Mesenchymal stem cell (in vitro differentiated cells and primary cell): ENCODE results near the gene GRB2.

Source experiments
- DNase-seq: peaks from one replicate; pipeline ENCODE4 v3.0.0-alpha.2; 2013
- H2AFZ ChIP-seq: one replicate; pipeline ENCODE4 v1.6.1; 2013; ENCODE audit warnings: low read depth, mild to moderate bottlenecking, control low read depth, inconsistent platforms, low read length, moderate library complexity
- H2AK5ac ChIP-seq: 2 replicates; pipeline ENCODE4 v1.6.1; 2013; ENCODE audit warnings: low read length, moderate library complexity, mild to moderate bottlenecking, inconsistent platforms; ENCODE audit not compliant: severe bottlenecking
- H2BK120ac ChIP-seq: one replicate; pipeline ENCODE4 v1.6.1; 2013; ENCODE audit warnings: low read depth, mild to moderate bottlenecking, inconsistent platforms, low read length, moderate library complexity
- H2BK12ac ChIP-seq, 2 experiments: one replicate each; pipeline ENCODE4 v1.6.1; 2013; ENCODE audit warnings: inconsistent platforms in 2 of 2, low read length in 2 of 2, mild to moderate bottlenecking in 2 of 2, moderate library complexity in 2 of 2, control low read depth in 1 of 2
- H2BK15ac ChIP-seq: one replicate; pipeline ENCODE4 v1.6.1; 2013; ENCODE audit warnings: mild to moderate bottlenecking, low read depth, inconsistent platforms; ENCODE audit not compliant: poor library complexity, severe bottlenecking
- H2BK5ac ChIP-seq: 2 replicates; pipeline ENCODE4 v1.6.1; 2013; ENCODE audit warnings: low read depth, mild to moderate bottlenecking, low read length, control low read depth, inconsistent platforms; ENCODE audit not compliant: poor library complexity, severe bottlenecking
- H3K14ac ChIP-seq, 2 experiments: one replicate each; pipeline ENCODE4 v1.6.1; 2013; ENCODE audit warnings: inconsistent platforms in 2 of 2, low read length in 2 of 2, control low read depth in 1 of 2, mild to moderate bottlenecking in 1 of 2, moderate library complexity in 1 of 2
- H3K18ac ChIP-seq, 2 experiments: one replicate each; pipeline ENCODE4 v1.6.1; 2013; ENCODE audit warnings: inconsistent platforms in 2 of 2, low read length in 2 of 2, control low read depth in 1 of 2, low read depth in 1 of 2, mild to moderate bottlenecking in 1 of 2
- H3K23ac ChIP-seq, 2 experiments: one replicate each; pipeline ENCODE4 v1.6.1; 2013; ENCODE audit warnings: inconsistent platforms in 2 of 2, low read length in 2 of 2, mild to moderate bottlenecking in 2 of 2, moderate library complexity in 2 of 2, control low read depth in 1 of 2
- H3K27ac ChIP-seq: 2 replicates; pipeline ENCODE4 v1.5.1; 2013; ENCODE audit warnings: mild to moderate bottlenecking, moderate library complexity, low read length, control low read depth, inconsistent platforms; ENCODE audit not compliant: poor library complexity, severe bottlenecking
- H3K27me3 ChIP-seq, 2 experiments: 2 replicates each; pipeline versions ENCODE4 v1.6.1 to v1.7.0; 2013; ENCODE audit warnings: low read length in 2 of 2, mild to moderate bottlenecking in 2 of 2, moderate library complexity in 2 of 2, control low read depth in 1 of 2, inconsistent platforms in 1 of 2; ENCODE audit not compliant: control insufficient read depth in 1 of 2, insufficient read depth in 1 of 2
- H3K36me3 ChIP-seq, 2 experiments: 2 replicates each; pipeline versions ENCODE4 v1.6.1 to v1.7.0; 2013; ENCODE audit warnings: low read length in 2 of 2, control low read depth in 1 of 2, inconsistent platforms in 1 of 2, low read depth in 1 of 2, mild to moderate bottlenecking in 1 of 2; ENCODE audit not compliant: insufficient read depth in 2 of 2, control insufficient read depth in 1 of 2
- H3K4ac ChIP-seq, 2 experiments: one replicate each; pipeline ENCODE4 v1.6.1; 2013; ENCODE audit warnings: inconsistent platforms in 2 of 2, low read length in 2 of 2, mild to moderate bottlenecking in 2 of 2, moderate library complexity in 2 of 2, control low read depth in 1 of 2, low read depth in 1 of 2
- H3K4me1 ChIP-seq: 2 replicates; pipeline ENCODE4 v1.6.1; 2013; ENCODE audit warnings: low read depth, low read length, control low read depth; ENCODE audit not compliant: control insufficient read depth, insufficient read depth
- H3K4me2 ChIP-seq: 2 replicates; pipeline ENCODE4 v1.6.1; 2013; ENCODE audit warnings: low read length, mild to moderate bottlenecking, inconsistent platforms; ENCODE audit not compliant: poor library complexity, severe bottlenecking
- H3K4me3 ChIP-seq, 2 experiments: 2 replicates each; pipeline versions ENCODE4 v1.5.1 to v1.7.0; 2013; ENCODE audit warnings: low read length in 2 of 2, mild to moderate bottlenecking in 2 of 2, control low read depth in 1 of 2, low read depth in 1 of 2; ENCODE audit not compliant: insufficient read depth in 1 of 2
- H3K79me1 ChIP-seq: replicated peaks from 2 replicates; pipeline ENCODE4 v1.6.1; 2013; ENCODE audit warnings: mild to moderate bottlenecking, control low read depth, low read length, inconsistent platforms; ENCODE audit not compliant: poor library complexity, severe bottlenecking
- H3K9ac ChIP-seq: 2 replicates; pipeline ENCODE4 v1.7.0; 2013; ENCODE audit warnings: mild to moderate bottlenecking, low read length, moderate library complexity
- H3K9me3 ChIP-seq: 2 replicates; pipeline ENCODE4 v1.7.0; 2013; ENCODE audit warnings: mild to moderate bottlenecking, low read length; ENCODE audit not compliant: control insufficient read depth
- H4K8ac ChIP-seq: one replicate; pipeline ENCODE4 v1.6.1; 2013; ENCODE audit warnings: inconsistent platforms, mild to moderate bottlenecking, low read length, moderate library complexity
- H4K91ac ChIP-seq: one replicate; pipeline ENCODE4 v1.6.1; 2013; ENCODE audit warnings: mild to moderate bottlenecking, low read length, inconsistent platforms
- WGBS: methylation state at CpG from one replicate; pipeline ENCODE4 v1.1.7; 2013; ENCODE audit warnings: mixed read lengths; 5-methylcytosine and 5-hydroxymethylcytosine counted together

Gene GRB2

DNA sequence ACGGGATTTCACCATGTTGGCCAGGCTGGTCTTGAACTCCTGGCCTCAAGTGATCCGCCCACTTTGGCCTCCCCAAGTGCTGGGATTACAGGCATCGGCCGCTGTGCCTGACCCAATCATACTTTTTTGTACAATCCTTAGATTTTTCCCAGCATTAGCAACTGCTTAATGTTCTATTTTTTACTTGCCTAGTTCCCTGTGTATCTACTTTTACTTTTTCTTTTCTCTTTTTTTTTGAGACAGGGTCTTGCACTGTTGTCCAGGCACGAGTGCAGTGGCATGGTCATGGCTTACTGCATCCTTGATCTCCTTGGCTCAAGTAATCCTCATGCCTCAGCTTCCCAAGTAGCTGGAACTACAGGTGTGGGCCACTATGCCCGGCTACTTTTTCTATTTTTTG, 9.5 kb downstream of the GRB2 start:
- Histone ChIP-seq H3K14ac (no peak overlapping the region), H2BK15ac (no peak overlapping the region), H4K91ac (no peak overlapping the region), H2AK5ac (no peak overlapping the region), H3K18ac (no peak overlapping the region), H3K9me3 (no peaks in the 10 kb centered on the region), H3K4ac (no peak overlapping the region), H3K9ac (no peak overlapping the region), H2BK120ac (no peak overlapping the region), H3K4me1 (peaks cover 4% of the 10 kb centered on the region), H3K79me1 (no peaks in the 10 kb centered on the region), H4K8ac (no peak overlapping the region), H2BK12ac (no peak overlapping the region), H3K4me2 (no peak overlapping the region), H3K23ac (no peak overlapping the region), H2AFZ (no peak overlapping the region), H3K27me3 (no peaks in the 10 kb centered on the region), H3K4me3 (no peak overlapping the region), H3K36me3 (no peaks in the 10 kb centered on the region), H2BK5ac (no peak overlapping the region), H3K27ac (no peak overlapping the region)
- WGBS, result 94% methylated on average over 6 of the region's 6 CpGs
- DNase-seq, result no peak

GRCh38 chr17:75394332-75394918, 11.1 kb downstream of the GRB2 start:
- Histone ChIP-seq H4K91ac (no peak overlapping the region), H2BK5ac (no peak overlapping the region), H3K79me1 (no peaks in the 10 kb centered on the region), H4K8ac (no peak overlapping the region), H3K4me3 (peak overlapping the region; percentile 59 to 89), H3K4me2 (peak overlapping the region; percentile 81), H3K4me1 (peaks cover 2% of the 10 kb centered on the region), H3K27me3 (no peaks in the 10 kb centered on the region), H2BK12ac (no peak overlapping the region), H2AK5ac (no peak overlapping the region), H3K23ac (no peak overlapping the region), H2BK15ac (no peak overlapping the region), H3K36me3 (peaks cover 0 to 3% of the 10 kb centered on the region in 2 experiments), H2AFZ (no peak overlapping the region), H3K27ac (peak overlapping the region; percentile 86), H2BK120ac (no peak overlapping the region), H3K9me3 (no peaks in the 10 kb centered on the region), H3K14ac (peak overlapping the region in 1 of 2 experiments; percentile 19), H3K18ac (peak overlapping the region; percentile 63 to 76), H3K4ac (peak overlapping the region; percentile 37 to 57), H3K9ac (peak overlapping the region; percentile 84)
- DNase-seq, result peak; percentile 24
- WGBS, result 6% methylated on average over 9 of the region's 9 CpGs

DNA sequence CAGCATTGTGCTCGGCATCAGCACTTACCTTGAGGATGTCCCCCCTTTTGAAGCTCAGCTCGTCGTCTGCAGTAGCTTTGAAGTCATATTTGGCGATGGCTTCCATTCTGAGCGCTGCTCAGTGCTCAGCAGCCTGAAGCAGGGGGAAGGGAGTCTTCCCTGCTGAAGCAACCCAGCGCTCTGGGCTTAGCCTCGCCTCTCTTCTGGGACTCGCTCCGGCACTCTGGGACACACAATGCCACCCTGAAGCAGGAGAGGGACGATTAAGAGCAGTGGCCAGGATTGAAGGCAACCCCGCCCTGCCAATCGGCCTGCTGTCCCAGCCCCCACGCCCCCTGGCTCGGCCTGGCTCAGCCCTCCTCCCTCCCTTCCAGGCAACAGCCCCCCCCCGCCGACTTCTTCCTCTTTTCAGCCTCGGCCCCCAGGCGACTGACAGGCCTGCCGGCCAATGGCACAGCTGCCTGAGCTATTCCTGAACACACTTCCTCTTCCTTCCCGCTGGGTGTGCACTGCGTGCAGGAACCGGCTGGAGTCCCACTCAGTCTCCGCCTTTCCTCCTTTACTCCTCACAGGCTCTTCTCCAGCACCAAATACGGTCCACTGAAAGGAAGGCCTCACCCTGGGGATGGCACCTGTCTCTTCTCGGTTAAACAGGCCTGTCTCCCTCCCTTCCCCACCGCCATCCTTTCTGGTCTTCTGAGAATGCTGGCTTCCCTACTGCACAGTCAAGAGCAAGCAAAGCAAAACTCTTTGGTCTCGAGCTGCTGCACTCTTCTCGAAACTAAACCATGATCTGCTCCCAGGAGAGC, 11.8 kb downstream of the GRB2 start:
- Histone ChIP-seq H3K36me3 (peaks cover 0 to 3% of the 10 kb centered on the region in 2 experiments), H3K79me1 (no peaks in the 10 kb centered on the region), H3K4me2 (peak overlapping the region; percentile 81), H3K4me1 (peaks cover 2% of the 10 kb centered on the region), H3K14ac (peak overlapping the region in 1 of 2 experiments; percentile 78), H3K18ac (peak overlapping the region; percentile 80 to 82), H2AK5ac (no peak overlapping the region), H3K23ac (peak overlapping the region in 1 of 2 experiments; percentile 16), H4K8ac (peak overlapping the region; percentile 78), H2AFZ (no peak overlapping the region), H3K27me3 (no peaks in the 10 kb centered on the region), H2BK12ac (peak overlapping the region in 1 of 2 experiments; percentile 48), H3K4me3 (peak overlapping the region; percentile 73 to 89), H3K27ac (peak overlapping the region; percentile 87), H2BK15ac (no peak overlapping the region), H2BK120ac (peak overlapping the region; percentile 22), H3K9me3 (no peaks in the 10 kb centered on the region), H3K4ac (peak overlapping the region; percentile 29 to 37), H3K9ac (peak overlapping the region; percentile 88), H2BK5ac (peak overlapping the region; percentile 79), H4K91ac (peak overlapping the region; percentile 21)
- WGBS, result 0% methylated on average over 28 of the region's 28 CpGs
- DNase-seq, result peak; percentile 99

GRCh38 chr17:75392559-75392958, 12.9 kb downstream of the GRB2 start:
- no peak overlapping the region for H3K4ac ChIP-seq
- H2AK5ac ChIP-seq, result no peak overlapping the region
- no peak overlapping the region for H2AFZ ChIP-seq

More at GRCh38 chr17:75392559-75392958, 12.9 kb downstream of the GRB2 start:
- Histone ChIP-seq H3K14ac (no peak overlapping the region), H3K9me3 (no peaks in the 10 kb centered on the region), H4K91ac (no peak overlapping the region), H2BK15ac (no peak overlapping the region), H3K4me1 (peaks cover 5% of the 10 kb centered on the region), H3K4me2 (peak overlapping the region; percentile 75), H2BK5ac (no peak overlapping the region), H2BK12ac (no peak overlapping the region), H3K23ac (no peak overlapping the region), H2BK120ac (no peak overlapping the region), H4K8ac (no peak overlapping the region), H3K79me1 (no peaks in the 10 kb centered on the region), H3K4me3 (peak overlapping the region in 1 of 2 experiments; percentile 89), H3K27me3 (no peaks in the 10 kb centered on the region), H3K18ac (no peak overlapping the region), H3K36me3 (peaks cover under 1 to 3% of the 10 kb centered on the region in 2 experiments), H3K27ac (no peak overlapping the region), H3K9ac (peak overlapping the region; percentile 88)
- DNase-seq, result no peak
- 22% methylated on average over 2 of the region's 3 CpGs for WGBS
